GM19468 (cell line): Measurements from ENCODE around the gene ZDHHC7.

Experiments used
- ATAC-seq: cut with Tn5 transposase; IDR thresholded peaks from one replicate; pipeline ENCODE4 v1.9.1; 2021; ENCODE audit warnings: mild to moderate bottlenecking, moderate library complexity, moderate number of reproducible peaks; ENCODE audit not compliant: unreplicated experiment; ENCODE audit errors: extremely low read depth

Gene ZDHHC7

GRCh38 chr16:84973236-84973635, 38.1 kb downstream of the ZDHHC7 start:
- no peak for ATAC-seq

DNA sequence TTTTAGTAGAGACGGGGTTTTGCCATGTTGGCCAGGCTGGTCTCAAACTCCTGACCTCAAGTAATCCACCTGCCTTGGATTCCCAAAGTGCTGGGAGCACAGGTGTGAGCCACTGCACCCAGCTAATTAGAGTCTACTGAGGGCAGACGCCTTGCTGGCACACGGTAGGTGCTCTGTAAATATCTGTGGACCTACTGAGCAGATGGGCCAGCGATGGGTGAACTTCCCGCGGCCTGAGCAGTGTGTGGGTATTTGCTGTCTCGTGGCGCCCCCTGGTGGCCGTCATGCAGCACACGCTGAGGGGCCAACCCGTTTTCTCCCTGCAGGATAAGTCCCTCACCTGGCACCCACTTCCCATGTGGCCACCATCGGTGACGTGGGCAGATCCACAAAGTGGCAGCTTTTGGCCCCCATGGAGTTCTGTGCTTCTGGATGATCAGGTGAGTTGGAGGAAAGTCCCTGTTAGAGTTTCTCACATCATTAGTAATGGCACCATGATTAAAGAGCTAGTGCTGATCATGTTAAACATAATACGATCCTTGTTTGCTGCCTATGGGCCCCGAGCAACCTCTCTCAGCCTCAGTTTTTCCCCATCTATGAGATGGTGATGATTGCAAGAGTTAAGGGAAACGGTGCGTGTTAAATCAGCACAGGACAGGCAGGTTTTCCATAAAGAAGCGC, 40.7 kb downstream of the ZDHHC7 start:
- no peak for ATAC-seq

GRCh38 chr16:84967828-84968227, 43.5 kb downstream of the ZDHHC7 start:
- ATAC-seq, result no peak

GRCh38 chr16:84965428-84966415, 45.6 kb downstream of the ZDHHC7 start:
- no peak for ATAC-seq

DNA sequence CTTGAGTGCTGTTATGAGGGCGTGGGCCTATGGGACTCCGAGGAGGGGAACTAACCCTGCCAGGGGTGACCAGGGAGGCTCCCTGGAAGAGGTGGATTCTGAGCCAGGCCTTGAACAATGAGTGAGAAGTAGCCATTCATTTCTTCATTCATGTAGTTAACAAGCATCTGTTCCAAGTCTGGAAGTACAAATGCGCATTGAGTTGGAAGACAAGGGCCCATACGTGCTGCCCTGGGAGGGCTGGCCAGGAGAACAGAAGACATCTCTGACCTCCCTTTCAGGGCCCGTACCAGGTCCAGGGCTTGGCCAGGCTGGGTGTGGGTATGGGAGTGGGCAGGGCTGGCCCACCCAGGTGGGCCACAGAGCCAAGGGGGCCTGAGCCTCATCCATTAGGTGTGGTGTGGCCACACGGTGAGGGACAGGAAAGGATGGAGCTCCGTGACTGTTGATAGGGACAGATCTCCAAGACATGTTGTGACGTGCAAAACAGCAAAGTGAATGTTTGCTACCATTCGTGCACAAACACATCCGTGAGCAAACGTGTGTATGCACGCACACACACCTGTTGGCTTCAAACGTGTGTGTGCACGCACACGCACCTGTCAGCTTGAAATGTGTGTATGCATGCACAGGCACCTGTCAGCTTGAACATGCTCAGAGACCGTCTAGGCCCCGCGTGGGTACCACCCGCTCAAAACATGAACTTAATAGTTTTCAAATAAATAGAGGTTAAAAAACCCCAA, 46.8 kb downstream of the ZDHHC7 start:
- ATAC-seq, result no peak

DNA sequence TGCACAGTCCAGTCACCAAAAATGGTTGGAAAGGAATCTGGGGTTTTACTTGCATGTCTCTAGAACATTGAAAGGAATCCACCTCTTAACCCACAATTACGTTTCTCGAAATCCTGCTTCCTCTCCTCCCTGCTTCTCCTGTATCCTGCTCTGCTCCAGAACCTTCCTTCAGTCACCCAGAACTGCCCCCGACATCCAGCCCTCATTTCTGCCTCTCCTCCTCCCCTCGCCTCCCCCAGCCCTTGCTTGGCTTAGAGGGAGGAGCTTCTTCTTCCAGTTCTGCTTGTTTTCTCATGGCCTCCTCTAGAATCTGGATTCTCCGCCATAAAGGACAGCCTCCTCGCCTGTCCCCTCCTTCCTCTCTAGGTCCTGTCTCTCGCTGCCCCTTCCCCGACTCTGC, 48.3 kb downstream of the ZDHHC7 start:
- ATAC-seq, result no peak

GRCh38 chr16:84960942-84961341, 50.4 kb downstream of the ZDHHC7 start:
- ATAC-seq, result no peak

DNA sequence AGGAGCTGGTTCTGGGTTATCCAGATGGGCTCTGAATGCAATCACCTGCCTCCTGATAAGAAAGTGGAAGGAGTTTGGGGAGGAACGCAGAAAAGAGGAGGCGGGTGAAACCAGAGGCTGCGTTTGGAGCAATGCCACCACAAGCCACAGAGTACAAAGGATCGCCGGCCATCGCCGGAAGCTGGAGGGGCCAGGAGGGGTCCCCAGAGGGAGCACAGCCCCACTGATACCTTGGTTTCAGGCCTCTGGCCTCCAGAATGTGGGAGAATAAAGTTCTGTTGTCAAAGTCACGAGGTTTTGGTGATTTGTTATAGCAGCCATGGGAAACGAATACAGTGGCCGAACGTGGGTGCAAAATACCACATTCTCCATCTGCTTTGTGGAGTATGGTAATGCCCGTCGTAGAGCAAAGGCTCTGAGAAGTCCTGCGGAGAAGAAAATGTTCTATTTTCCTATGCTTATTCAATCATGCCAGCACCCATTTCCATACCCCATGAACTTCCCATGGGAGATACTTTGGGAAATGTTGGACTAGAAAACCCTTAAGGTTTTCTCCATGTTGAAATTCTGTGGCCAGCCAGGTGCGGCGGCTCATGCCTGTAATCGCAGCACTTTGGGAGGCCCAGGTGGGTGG, 51.4 kb downstream of the ZDHHC7 start:
- ATAC-seq, result no peak

DNA sequence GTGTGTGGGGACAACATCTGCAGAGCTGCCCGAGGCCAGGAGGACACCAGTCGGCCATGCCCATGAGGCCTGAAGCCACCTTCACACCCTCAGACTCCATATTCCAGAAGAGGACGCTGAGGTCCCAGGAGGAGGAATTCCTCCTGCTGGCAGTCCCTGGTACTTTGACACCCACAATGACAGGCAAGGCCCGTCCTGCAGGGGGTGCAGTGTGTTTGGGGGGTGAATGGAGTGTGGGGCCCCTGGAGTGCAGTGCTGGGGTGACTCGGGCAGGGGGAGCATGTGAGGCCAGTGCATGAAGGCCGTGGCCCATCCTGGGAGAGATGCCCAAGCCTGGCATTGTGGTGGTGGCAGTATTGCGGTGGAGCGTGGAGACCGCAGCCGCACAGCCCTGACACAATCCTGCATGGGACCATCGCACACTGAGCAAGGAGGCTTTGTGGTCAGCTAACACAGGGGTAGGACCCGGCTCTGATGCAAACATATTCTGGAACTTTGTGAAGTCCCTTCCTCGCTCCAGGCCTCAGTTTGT, 52.2 kb downstream of the ZDHHC7 start:
- ATAC-seq, result no peak

GRCh38 chr16:84957792-84958191, 53.5 kb downstream of the ZDHHC7 start:
- no peak for ATAC-seq

DNA sequence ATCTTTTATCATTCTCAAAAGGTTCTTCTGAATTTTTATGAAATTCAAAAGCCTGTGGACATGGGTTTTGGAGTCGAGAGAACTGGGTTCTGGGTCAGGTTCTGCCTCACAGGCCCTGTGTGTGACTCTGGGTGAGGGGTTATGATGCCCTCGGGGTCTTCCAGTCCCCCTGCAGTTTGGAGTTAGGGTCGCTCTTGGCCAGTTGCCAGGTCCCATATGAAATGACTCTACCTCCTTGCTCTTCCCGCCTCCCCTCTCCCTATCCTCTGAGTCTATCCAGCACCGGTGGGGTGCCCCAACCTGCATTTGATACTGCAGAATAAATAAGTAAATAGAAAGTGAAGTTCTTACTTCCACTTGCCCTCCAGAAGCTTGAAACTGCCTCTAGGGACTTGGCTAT, 54.1 kb downstream of the ZDHHC7 start:
- no peak for ATAC-seq

DNA sequence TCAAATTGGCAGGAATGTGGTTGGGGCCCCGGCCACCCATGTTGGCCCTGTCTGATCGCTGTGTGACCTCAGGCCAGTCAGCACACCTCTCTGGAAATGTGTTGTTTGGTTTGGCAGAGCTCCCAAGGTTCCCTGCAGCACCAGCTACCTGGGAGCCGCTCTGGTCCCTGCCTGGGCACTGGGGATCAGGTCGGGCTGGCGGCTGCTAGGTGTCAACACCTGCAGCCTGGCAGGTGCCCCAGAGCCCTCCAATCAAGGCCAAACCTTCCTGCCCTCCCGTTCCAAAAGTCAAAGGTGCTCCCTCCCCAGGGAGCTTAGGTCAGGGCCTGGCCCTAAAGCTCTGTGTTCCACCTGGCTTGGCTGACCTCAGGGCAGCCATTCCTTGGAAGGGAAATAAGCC, 55.9 kb downstream of the ZDHHC7 start:
- no peak for ATAC-seq

DNA sequence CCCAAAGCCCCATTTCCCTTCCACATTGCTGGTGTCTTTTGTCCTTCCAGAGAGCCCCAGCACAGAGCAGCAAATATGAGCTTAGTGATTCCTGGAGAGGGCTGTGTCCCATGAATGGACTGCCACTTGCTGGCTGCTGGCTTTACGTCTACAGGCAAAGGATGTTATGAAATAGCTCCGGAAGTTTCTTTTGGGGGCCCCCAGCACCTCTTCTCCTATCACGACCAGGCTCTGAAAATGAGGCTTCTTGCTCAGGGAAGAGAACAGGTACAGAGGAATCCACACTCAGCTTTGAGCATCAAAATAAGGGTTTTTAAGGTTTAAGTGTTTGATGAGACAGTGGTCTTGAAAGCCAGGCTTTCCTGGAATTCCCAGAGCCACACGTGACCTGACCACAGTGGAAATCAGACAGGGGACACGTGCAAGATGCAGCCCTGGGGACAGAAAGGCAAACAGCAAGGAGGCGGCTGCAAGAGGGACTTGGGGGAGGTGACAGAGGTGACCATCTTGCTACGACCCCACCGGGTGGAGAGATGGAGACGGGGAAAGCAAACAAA, 58.1 kb downstream of the ZDHHC7 start:
- ATAC-seq, result no peak

DNA sequence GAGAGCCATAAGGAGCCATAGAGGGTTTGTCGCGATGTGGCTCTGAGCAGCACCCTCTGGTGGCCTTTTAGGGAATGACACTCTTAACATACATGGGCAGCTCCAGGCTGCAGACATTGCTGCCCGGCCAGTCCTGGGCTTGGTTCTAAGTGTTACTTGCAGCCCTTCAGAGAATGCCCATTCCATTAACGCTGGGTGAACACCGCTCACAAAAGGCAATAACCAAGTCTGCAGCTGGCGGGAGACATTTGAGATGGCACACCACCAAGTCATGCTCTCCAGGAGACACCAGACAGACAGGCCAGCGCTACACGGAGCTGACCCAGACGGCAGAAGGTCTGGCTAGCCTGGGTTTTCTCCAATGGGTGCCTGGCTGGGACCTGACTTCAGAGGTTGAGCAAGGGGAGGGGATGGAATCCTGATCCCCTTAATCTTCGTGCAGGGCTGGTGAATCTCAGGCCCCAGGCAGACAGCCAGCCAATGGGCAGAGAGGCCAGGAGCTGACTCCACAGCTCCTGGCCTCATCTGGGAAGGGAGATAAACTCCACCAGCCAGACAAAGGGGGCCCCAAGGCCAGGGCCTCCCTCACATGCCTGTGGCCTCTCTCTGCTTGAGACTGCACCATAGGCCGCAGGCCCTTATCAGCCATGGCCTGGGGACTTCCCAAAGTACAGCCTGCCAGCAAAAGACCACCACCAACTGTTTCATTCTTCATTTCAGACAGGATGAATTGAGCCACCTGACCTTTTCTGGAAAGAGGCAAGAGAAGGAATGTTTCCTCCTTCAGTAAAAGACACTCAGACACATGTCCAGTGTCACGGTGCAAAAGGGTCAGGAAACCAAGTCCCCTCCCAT, 58.8 kb downstream of the ZDHHC7 start:
- ATAC-seq, result no peak

DNA sequence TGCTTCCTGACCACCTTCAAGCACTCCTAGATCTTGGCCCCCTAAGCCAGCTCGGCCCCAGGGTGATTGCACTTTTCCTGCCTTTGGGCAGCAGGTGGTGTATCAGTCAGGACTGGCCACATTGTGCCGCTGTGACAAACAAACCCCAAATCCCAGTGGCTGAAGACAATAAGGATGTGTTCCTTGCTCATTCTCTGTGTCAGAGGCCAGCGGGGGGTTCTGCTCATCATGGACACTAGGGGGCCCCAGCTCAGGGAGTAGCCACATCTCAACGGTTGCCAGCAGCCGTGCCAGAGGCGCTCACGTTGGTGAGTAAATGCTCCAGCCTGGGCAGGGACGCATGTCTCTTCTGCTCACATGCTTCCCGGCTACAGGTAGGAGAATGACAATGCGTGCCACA, 60.4 kb downstream of the ZDHHC7 start:
- ATAC-seq, result no peak

GRCh38 chr16:84949772-84950436, 61.4 kb downstream of the ZDHHC7 start:
- ATAC-seq, result no peak

DNA sequence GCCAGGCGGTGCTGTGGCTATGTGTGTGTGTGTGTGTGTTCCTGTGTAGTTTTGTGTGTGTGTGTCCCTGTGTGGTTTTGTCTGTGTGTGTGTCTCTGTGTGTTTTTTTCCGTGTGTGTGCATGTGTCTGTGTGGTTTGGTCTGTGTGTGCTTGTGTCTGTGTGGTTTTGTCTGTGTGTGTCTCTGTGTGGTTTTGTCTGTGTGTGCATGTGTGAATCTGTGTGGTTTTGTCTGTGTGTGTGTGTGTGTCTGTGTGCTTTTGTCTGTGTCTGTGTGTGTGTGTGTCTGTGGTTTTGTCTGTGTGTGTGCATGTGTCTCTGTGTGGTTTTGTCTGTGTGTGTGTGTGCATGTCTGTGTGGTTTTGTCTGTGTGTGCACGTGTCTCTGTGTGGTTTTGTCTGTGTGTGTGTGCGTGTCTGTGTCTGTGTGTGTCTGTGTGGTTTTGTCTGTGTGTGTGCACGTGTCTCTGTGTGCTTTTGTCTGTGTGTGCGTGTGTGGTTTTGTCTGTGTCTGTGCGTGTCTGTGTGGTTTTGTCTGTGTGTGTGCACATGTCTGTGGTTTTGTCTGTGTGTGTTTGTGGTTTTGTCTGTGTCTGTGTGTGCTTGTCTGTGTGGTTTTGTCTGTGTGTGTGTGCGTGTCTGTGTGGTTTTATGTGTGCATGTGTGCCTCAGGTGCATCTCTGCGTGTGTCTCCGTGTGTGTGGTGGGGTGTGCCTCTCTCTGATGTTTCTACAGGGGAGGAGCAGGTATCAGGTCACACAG, 62.3 kb downstream of the ZDHHC7 start:
- ATAC-seq, result no peak
